Upper lobe of left lung (tissue), 6 donors: ENCODE results near the gene EYS. TPM values are rescaled to one million over a fixed set of nuclear protein-coding genes. Genes with fewer than 3 reads are reported as not detected.

Source experiments
- ATAC-seq, 2 donors: fragments of 200-7000 bp; cut with Tn5 transposase; one replicate each; pipeline ENCODE4 v1.9.1; 2022; ENCODE audit warnings: mild to moderate bottlenecking in 2 of 2, moderate library complexity in 2 of 2; ENCODE audit not compliant: low FRiP score in 2 of 2
- DNase-seq, 2 donors: peaks; one replicate each; pipeline ENCODE4 v3.0.0-alpha.2; 2019 to 2020
- H3K27ac ChIP-seq, 4 donors: fragments of 200-600 bp; sonication (generic); one replicate each; pipeline ENCODE4 v1.5.1; 2016 to 2019
- H3K27me3 ChIP-seq, 4 donors: fragments of 200-600 bp; sonication (generic); one replicate each; pipeline ENCODE4 v1.5.1; 2017 to 2019
- H3K36me3 ChIP-seq, 4 donors: fragments of 200-600 bp; sonication (generic); one replicate each; pipeline ENCODE4 v1.5.1; 2016 to 2019
- H3K4me1 ChIP-seq, 4 donors: fragments of 200-600 bp; sonication (generic); one replicate each; pipeline ENCODE4 v1.5.1; 2018 to 2019
- H3K4me3 ChIP-seq, 4 donors: fragments of 200-600 bp; sonication (generic); one replicate each; pipeline ENCODE4 v1.5.1; 2017 to 2019; ENCODE audit warnings: mild to moderate bottlenecking in 2 of 4, moderate library complexity in 1 of 4
- H3K9me3 ChIP-seq, 4 donors: fragments of 200-600 bp; sonication (generic); one replicate each; pipeline ENCODE4 v1.5.1; 2018 to 2019
- EP300 ChIP-seq, 4 donors: sonication (generic); formaldehyde crosslinking; IDR thresholded peaks; one replicate each; pipeline ENCODE4 v1.5.1; 2017; ENCODE audit warnings: antibody characterized with exemption in 4 of 4, control low read depth in 2 of 4
- POLR2A ChIP-seq, 4 donors: fragments of 450-650 bp; IDR thresholded peaks; one replicate each; pipeline ENCODE4 v1.5.1; 2016 to 2017; ENCODE audit warnings: antibody characterized with exemption in 4 of 4, mild to moderate bottlenecking in 2 of 4
- POLR2AphosphoS5 ChIP-seq, 2 donors: sonication (generic); formaldehyde crosslinking; IDR thresholded peaks; one replicate each; pipeline ENCODE4 v1.5.1; 2017; ENCODE audit warnings: antibody characterized with exemption in 2 of 2
- WGBS, 2 donors: methylation state at CpG; one replicate each; pipeline ENCODE4 v1.1.5; 2017 to 2018; 5-methylcytosine and 5-hydroxymethylcytosine counted together
- total RNA-seq, 6 donors: library from RNA; depleted of rRNA in 4 of 6; stranded (reverse); fragments of >200 nt in 4 of 6; gene quantifications; one replicate each; pipeline versions ENCODE4 v1.1.0 to v1.2.1, GENCODE V29; 2016 to 2021
- TF ChIP-seq, protein P1 (sequence below), 6 experiments: fragments of 450-650 bp in 4 of 6; fragments of 200-600 bp in 2 of 6; sonication (generic) in 2 of 6; IDR thresholded peaks; one replicate each; pipeline ENCODE4 v1.5.1; 2016 to 2019; ENCODE audit warnings: antibody characterized with exemption in 6 of 6
- donor health status: DM: no; HTN: no; CAD: no; lungs with moderate emphysema.
- donor health status: DM: no; HTN: yes; CAD: no; lungs with severe emphysema.

The EYS gene
- total RNA-seq, 6 donors from 2014 or later = under 0.01 to 0.46 (median 0.28) TPM; not detected in 2

DNA sequence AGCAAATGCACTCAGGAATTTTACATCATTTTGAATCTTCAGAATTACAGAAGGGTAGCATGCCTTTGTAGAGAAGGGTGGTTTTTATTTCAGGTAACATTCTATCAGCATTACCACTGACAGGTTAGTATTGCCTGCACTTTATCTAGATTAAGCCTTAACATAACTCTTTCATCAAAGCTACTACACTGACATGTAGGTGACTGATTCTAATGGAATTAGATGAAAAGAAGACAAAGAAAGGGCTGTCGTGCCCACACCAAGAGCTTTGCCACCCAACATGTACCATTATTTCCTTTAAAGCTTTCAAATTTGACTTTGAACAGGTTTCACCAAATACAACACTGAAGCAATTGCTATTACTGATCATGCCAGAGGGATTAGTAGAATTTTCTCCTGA is 551.9 kb downstream of the EYS start:
- TF ChIP-seq EP300 (IDR thresholded peaks at IDR 0.05) = no peak
- Histone ChIP-seq H3K4me1 (no peaks in the 10 kb centered on the region), H3K27me3 (no peaks in the 10 kb centered on the region), H3K36me3 (no peaks in the 10 kb centered on the region), H3K27ac (no peak overlapping the region), H3K9me3 (no peaks in the 10 kb centered on the region), H3K4me3 (no peak overlapping the region)
- 71 to 74% methylated on average over 1 of the region's 1 CpG for WGBS, 2 donors
- ATAC-seq (no peak), DNase-seq (no peak)

DNA sequence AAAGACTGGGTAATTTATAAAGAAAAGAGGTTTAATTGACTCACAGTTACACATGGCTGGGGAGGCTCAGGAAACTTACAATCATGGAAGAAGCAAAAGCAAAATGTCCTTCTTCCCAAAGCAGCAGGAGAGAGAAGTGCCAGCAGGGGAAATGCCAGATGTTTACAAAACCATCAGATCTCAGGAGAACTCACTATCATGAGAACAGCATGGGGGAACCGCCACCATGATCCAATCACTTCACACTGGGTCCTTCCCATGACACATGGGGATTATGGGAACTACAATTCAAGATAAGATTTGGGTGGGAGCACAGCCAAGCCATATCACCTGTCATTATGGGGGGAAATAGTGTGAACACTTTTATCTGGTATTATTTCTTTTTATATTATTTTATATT is 557.2 kb downstream of the EYS start:
- Histone ChIP-seq H3K4me3 (no peak overlapping the region), H3K9me3 (peaks cover 0 to 9% (median 0%) of the 10 kb centered on the region in 4 donors), H3K27me3 (no peaks in the 10 kb centered on the region), H3K36me3 (no peaks in the 10 kb centered on the region), H3K4me1 (no peaks in the 10 kb centered on the region), H3K27ac (no peak overlapping the region)
- 72 to 95% methylated on average over 1 of the region's 1 CpG for WGBS, 2 donors
- TF ChIP-seq EP300 (IDR thresholded peaks at IDR 0.05) (no peak), POLR2A (IDR thresholded peaks at IDR 0.05) (no peak), POLR2AphosphoS5 (IDR thresholded peaks at IDR 0.05) (no peak)
- TF ChIP-seq, protein P1, sequence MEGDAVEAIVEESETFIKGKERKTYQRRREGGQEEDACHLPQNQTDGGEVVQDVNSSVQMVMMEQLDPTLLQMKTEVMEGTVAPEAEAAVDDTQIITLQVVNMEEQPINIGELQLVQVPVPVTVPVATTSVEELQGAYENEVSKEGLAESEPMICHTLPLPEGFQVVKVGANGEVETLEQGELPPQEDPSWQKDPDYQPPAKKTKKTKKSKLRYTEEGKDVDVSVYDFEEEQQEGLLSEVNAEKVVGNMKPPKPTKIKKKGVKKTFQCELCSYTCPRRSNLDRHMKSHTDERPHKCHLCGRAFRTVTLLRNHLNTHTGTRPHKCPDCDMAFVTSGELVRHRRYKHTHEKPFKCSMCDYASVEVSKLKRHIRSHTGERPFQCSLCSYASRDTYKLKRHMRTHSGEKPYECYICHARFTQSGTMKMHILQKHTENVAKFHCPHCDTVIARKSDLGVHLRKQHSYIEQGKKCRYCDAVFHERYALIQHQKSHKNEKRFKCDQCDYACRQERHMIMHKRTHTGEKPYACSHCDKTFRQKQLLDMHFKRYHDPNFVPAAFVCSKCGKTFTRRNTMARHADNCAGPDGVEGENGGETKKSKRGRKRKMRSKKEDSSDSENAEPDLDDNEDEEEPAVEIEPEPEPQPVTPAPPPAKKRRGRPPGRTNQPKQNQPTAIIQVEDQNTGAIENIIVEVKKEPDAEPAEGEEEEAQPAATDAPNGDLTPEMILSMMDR (IDR thresholded peaks at IDR 0.05) = no peak
- no peak for ATAC-seq
- no peak for DNase-seq

DNA sequence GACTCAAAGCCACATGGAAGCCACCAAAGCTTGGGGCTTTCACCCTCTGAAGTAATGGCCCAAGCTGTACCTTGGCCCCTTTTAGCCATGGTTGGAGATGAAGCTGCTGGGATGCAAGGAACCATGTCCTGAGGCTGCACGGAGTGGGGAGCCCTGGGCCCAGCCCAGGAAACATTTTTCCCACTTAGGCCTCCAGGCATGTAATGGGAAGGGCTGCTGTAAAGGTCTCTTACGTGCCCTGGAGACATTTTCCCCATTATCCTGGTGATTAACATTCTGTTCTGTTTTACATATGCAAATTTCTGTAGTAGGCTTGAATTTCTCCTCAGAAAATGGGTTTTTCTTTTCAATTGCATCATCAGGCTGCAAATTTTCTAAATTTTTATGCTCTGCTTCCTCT is 558.2 kb downstream of the EYS start:
- Histone ChIP-seq H3K36me3 (no peaks in the 10 kb centered on the region), H3K4me3 (no peak overlapping the region), H3K4me1 (no peaks in the 10 kb centered on the region), H3K9me3 (peaks cover 0 to 9% (median 0%) of the 10 kb centered on the region in 4 donors), H3K27ac (no peak overlapping the region), H3K27me3 (no peaks in the 10 kb centered on the region)
- ATAC-seq (no peak), DNase-seq (no peak)
- whole genome bisulfite sequencing, 2 donors = 75 to 79% methylated on average over 1 to 2 of the region's 2 CpGs
- no peak for TF ChIP-seq POLR2AphosphoS5 (IDR thresholded peaks at IDR 0.05)
- no peak for TF ChIP-seq POLR2A (IDR thresholded peaks at IDR 0.05)
- no peak for TF ChIP-seq EP300 (IDR thresholded peaks at IDR 0.05)
- TF ChIP-seq, protein P1 (IDR thresholded peaks at IDR 0.05) = no peak

DNA sequence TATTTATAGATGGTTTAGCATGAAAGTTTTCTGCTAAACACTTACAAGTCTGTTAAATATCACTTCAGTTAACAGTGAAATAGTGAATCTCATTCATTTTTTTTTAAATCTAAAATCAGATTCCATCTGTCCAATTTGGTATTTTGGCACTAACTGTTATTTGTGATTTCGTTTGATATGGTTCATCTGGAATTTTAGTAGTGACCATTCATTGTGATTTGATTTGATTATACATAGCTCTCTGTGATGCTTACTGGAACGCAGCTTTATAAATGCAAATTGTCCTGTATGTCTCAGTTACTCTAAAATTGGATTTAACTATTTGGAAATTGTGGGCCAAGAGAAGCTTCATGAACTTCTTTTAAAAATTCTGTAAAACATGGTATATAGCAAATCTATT is 571.5 kb downstream of the EYS start:
- Histone ChIP-seq H3K4me1 (no peaks in the 10 kb centered on the region), H3K4me3 (no peak overlapping the region), H3K27ac (no peak overlapping the region), H3K36me3 (no peaks in the 10 kb centered on the region), H3K27me3 (no peaks in the 10 kb centered on the region), H3K9me3 (no peaks in the 10 kb centered on the region)
- DNase-seq (no peak), ATAC-seq (no peak)
- WGBS, 2 donors = 59 to 61% methylated on average over 2 of the region's 2 CpGs
- TF ChIP-seq POLR2A (IDR thresholded peaks at IDR 0.05) (no peak), EP300 (IDR thresholded peaks at IDR 0.05) (no peak), POLR2AphosphoS5 (IDR thresholded peaks at IDR 0.05) (no peak)
- TF ChIP-seq, protein P1 (IDR thresholded peaks at IDR 0.05) = no peak

DNA sequence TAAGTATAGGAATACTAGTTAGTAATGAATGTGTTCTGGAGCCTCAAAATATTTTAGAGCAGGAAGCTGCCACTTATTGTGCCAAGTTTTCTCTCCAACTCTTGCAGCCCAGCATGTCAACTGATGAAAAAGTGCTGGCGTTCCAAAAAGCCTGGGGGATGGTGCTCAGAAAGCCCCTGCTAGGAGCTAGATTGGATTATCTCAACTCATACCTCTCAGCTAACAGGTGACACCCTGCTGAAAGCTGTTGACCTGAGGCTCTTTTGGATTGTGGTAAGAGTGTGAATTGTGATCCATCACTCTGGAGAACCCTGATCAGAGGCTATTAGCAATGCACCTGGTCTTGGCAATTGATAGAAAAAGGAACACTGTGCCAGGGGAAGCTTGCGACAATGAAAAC is 580.4 kb downstream of the EYS start:
- no peak for TF ChIP-seq EP300 (IDR thresholded peaks at IDR 0.05)
- no peak for TF ChIP-seq POLR2AphosphoS5 (IDR thresholded peaks at IDR 0.05)
- no peak for TF ChIP-seq POLR2A (IDR thresholded peaks at IDR 0.05)
- TF ChIP-seq, protein P1 (IDR thresholded peaks at IDR 0.05) = no peak
- Histone ChIP-seq H3K27ac (no peak overlapping the region), H3K4me1 (no peaks in the 10 kb centered on the region), H3K4me3 (no peak overlapping the region), H3K9me3 (no peaks in the 10 kb centered on the region), H3K27me3 (no peaks in the 10 kb centered on the region), H3K36me3 (no peaks in the 10 kb centered on the region)
- DNase-seq = no peak
- ATAC-seq = no peak
- 69 to 82% methylated on average over 2 of the region's 2 CpGs for WGBS, 2 donors
